Measurements from ENCODE around the gene MDC1.

The MDC1 gene

GRCh38 chr6:30683183-30683979 lies 33.7 kb downstream of the MDC1 start:
- peak overlapping the region; percentile 84 for H3K27ac ChIP-seq
- H3K4me3 ChIP-seq (ENCODE audit: low read depth, low read length), result peak overlapping the region; percentile 89
- in situ Hi-C loops (cut with HindIII; ENCODE audit: low pct_ligation_motif_present, low sequenced_read_pairs), result no loop called here
- peaks cover 40% of the 10 kb centered on the region for H3K36me3 ChIP-seq (replicated peaks)
- DNase-seq, result no peak
- no peaks in the 10 kb centered on the region for H3K27me3 ChIP-seq (replicated peaks)
- no peak for TF ChIP-seq CTCF (IDR thresholded peaks at IDR 0.05; ENCODE audit: low read depth, low read length, missing control alignments)

GRCh38 chr6:30682143-30683117 lies 34.7 kb downstream of the MDC1 start:
- TF ChIP-seq CTCF (IDR thresholded peaks at IDR 0.05; ENCODE audit: low read depth, low read length, missing control alignments), result no peak
- Histone ChIP-seq H3K27ac (peak overlapping the region; percentile 84), H3K36me3 (replicated peaks) (peaks cover 49% of the 10 kb centered on the region), H3K4me3 (ENCODE audit: low read depth, low read length) (peak overlapping the region; percentile 89), H3K27me3 (replicated peaks) (no peaks in the 10 kb centered on the region)
- in situ Hi-C loops (cut with HindIII; ENCODE audit: low pct_ligation_motif_present, low sequenced_read_pairs), result no loop called here
- peak; percentile 88 for DNase-seq

- peak overlapping the region; percentile 89 for H3K4me3 ChIP-seq (ENCODE audit: low read depth, low read length)
- peaks cover 56% of the 10 kb centered on the region for H3K36me3 ChIP-seq (replicated peaks)
- peak overlapping the region; percentile 84 for H3K27ac ChIP-seq
- in situ Hi-C loops (cut with HindIII; ENCODE audit: low pct_ligation_motif_present, low sequenced_read_pairs), result no loop called here
- no peaks in the 10 kb centered on the region for H3K27me3 ChIP-seq (replicated peaks)
- DNase-seq, result no peak
- no peak for TF ChIP-seq CTCF (IDR thresholded peaks at IDR 0.05; ENCODE audit: low read depth, low read length, missing control alignments)
Measured at GRCh38 chr6:30681766-30682142, 35.3 kb downstream of the MDC1 start.

GRCh38 chr6:30679765-30680535 lies 37.1 kb downstream of the MDC1 start:
- Histone ChIP-seq H3K4me3 (ENCODE audit: low read depth, low read length) (peak overlapping the region; percentile 26), H3K36me3 (replicated peaks) (peaks cover 63% of the 10 kb centered on the region), H3K27ac (no peak overlapping the region), H3K27me3 (replicated peaks) (no peaks in the 10 kb centered on the region)
- no peak for DNase-seq
- TF ChIP-seq CTCF (IDR thresholded peaks at IDR 0.05; ENCODE audit: low read depth, low read length, missing control alignments), result no peak
- in situ Hi-C loops (cut with HindIII; ENCODE audit: low pct_ligation_motif_present, low sequenced_read_pairs), result no loop called here

DNA sequence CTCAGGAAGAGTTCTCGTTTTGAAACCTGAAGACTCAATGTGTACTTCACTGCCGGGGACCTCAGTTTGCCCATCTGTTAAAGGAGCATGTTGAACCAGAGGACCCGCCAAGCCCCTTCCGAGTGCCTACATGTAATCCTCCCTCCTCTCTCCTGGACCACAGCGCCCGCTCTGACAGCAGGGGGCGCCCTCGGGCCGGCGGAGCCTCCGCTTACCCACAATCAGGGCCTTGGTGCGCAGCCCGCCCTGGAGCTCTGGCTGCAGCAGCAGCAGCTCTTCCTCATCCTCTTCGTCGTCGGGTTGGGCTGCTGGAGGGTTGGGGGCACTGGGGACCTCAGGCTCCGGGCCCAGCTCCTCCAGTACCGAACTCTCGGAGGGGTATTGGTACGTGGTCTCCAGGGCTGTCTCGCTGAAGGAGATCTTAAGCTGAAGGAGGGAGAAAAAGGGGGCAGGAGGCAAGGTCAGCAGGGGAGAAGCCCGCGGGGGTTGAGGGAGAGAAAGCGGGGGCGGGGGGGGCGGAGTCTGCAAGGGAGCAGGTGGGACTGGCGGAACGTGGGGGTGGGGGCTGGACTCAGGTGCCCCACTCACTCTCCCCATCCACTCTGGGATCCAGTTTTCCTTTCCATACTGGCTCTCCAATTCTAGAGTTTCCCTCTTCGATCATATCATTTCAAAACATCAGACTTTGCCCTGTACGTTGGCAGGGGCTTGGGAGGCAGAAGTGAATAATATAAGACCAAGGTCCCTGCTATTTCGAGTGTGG lies 37.9 kb downstream of the MDC1 start:
- Histone ChIP-seq H3K36me3 (replicated peaks) (peaks cover 63% of the 10 kb centered on the region), H3K27ac (no peak overlapping the region), H3K27me3 (replicated peaks) (no peaks in the 10 kb centered on the region), H3K4me3 (ENCODE audit: low read depth, low read length) (peak overlapping the region; percentile 35)
- peak; percentile 69 for DNase-seq
- peak; percentile 98 for TF ChIP-seq CTCF (IDR thresholded peaks at IDR 0.05; ENCODE audit: low read depth, low read length, missing control alignments)
- in situ Hi-C loops (cut with HindIII; ENCODE audit: low pct_ligation_motif_present, low sequenced_read_pairs), result no loop called here
